ENCODE measurements around the gene EXOC3.

DNA sequence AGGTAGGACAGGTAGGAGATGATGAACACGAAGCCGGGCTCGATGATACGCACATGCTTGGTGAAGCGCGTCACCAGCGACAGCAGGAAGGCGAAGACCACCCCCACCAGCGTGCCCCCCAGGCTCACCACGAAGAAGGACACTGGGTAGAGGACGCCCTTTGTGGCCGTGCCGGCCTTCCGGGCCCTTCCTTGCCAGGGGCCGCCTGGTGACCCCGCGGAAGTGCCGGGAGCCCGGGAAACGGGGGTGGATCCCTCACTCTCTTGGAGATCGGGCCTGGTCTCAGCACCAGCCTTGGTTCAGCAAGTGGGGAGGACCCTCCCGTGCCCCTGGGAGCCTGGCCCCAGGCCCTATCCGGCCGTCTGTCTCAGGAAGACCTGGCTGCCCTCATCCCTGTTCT lies 41.6 kb downstream of the EXOC3 start:
- TF ChIP-seq POLR2A (IDR thresholded peaks at IDR 0.05) (no peak), CTCF (IDR thresholded peaks at IDR 0.05) (no peak)

Measured in sigmoid colon (tissue), 3 donors.